ENCODE measurements around the gene RGS6.

The RGS6 gene

DNA sequence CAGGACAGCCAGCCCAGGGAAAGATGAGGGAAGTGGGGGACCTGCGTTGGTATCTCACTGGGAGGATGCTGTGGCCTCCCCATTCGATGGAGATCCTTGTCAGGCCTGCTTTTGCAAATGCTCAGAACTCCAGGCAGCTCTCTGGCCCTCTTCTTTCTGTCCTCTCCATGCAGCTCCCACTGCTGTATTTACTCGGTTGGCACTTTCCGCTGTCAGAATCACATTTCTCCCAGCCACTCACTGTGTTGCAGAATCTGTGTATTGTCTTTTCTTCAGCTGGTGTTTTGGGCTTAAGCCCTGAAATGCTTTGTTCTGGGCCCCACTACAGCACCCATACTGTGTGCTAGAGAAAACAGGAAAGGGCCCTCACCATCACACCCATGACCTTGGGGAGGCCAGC, 401.1 kb downstream of the RGS6 start:
- no peak overlapping the region for H3K4me3 ChIP-seq (ENCODE audit: low read depth, low read length)
- no peak for DNase-seq (ENCODE audit: low read depth)
- TF ChIP-seq, protein P1, sequence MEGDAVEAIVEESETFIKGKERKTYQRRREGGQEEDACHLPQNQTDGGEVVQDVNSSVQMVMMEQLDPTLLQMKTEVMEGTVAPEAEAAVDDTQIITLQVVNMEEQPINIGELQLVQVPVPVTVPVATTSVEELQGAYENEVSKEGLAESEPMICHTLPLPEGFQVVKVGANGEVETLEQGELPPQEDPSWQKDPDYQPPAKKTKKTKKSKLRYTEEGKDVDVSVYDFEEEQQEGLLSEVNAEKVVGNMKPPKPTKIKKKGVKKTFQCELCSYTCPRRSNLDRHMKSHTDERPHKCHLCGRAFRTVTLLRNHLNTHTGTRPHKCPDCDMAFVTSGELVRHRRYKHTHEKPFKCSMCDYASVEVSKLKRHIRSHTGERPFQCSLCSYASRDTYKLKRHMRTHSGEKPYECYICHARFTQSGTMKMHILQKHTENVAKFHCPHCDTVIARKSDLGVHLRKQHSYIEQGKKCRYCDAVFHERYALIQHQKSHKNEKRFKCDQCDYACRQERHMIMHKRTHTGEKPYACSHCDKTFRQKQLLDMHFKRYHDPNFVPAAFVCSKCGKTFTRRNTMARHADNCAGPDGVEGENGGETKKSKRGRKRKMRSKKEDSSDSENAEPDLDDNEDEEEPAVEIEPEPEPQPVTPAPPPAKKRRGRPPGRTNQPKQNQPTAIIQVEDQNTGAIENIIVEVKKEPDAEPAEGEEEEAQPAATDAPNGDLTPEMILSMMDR (IDR thresholded peaks at IDR 0.05; ENCODE audit: low read depth, low read length, missing control alignments), result no peak

DNA sequence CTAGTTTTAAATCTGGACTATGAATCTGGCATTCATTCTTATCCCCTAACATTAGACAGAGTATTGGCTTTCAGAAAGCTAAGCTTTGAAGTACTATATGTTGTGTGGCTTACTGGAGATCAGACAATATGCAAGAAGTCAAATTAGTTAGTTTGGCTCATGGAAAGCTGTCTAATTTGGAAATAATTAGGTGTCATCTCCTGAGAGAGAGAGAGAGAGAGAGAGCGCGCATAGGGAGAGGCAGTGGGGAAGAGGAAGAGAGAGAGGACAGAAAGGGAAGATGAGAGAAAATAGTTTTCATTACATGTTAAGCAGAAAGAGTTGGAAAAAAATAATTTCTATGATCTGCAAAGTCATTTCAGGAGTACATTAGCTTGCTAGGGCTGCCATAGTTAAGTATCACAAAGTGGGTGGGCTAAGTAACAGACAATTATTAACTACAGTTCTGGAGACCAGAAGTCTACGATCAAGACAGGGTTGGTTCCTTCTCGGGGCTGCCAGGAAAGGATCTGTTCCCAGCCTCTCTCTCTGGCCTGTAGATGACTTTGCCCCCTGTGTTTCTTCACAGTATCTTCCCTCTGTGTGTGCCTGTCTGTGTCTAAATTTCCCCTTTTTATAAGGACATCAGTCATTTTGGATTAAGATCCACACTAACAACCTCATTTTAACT, 404.2 kb downstream of the RGS6 start:
- H3K4me3 ChIP-seq (ENCODE audit: low read depth, low read length), result no peak overlapping the region
- TF ChIP-seq, protein P1 (IDR thresholded peaks at IDR 0.05; ENCODE audit: low read depth, low read length, missing control alignments), result no peak
- no peak for DNase-seq (ENCODE audit: low read depth)

DNA sequence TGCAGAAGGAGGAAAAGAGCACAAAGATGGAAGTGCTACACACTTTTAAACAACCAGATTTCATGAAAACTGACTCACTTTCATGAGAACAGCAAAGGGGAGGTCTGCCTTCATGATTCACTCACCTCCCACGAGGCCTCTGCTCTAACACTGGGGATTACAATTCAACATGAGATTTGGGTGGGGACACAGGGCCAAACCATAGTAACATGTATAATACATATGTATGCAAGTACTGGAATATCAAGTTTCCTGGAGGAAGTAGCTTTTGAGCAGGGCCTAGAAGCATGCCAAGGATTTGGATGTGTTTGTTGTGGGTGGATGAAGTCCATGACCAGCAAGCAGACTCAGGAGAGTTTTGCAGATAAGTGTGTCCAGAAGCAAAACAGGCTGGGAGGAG, 409.0 kb downstream of the RGS6 start:
- TF ChIP-seq, protein P1 (IDR thresholded peaks at IDR 0.05; ENCODE audit: low read depth, low read length, missing control alignments), result no peak
- DNase-seq (ENCODE audit: low read depth), result no peak

DNA sequence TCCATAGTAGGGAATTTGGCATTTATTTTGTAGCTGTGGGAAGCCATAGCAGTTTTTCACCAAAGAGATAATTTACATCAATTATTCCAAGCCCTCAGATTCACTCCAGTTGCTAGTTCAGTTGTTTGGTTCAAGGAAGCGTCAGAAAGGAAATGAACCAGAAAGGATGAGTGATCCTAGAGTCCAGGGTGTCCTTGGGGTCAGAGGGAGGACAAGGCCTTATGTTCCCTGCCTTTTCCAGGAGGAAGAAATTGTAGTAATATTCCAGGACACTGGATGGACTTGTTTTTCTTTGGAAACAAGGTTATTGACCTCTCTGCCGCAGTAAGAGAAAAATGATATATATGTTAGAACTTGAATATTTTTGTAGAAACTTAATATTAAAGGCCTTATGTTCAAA, 409.5 kb downstream of the RGS6 start:
- no peak for DNase-seq (ENCODE audit: low read depth)
- H3K4me3 ChIP-seq (ENCODE audit: low read depth, low read length), result no peak overlapping the region
- TF ChIP-seq, protein P1 (IDR thresholded peaks at IDR 0.05; ENCODE audit: low read depth, low read length, missing control alignments), result no peak

More for the DNA sequence above, 409.0 kb downstream of the RGS6 start:
- no peak overlapping the region for H3K4me3 ChIP-seq (ENCODE audit: low read depth, low read length)

DNA sequence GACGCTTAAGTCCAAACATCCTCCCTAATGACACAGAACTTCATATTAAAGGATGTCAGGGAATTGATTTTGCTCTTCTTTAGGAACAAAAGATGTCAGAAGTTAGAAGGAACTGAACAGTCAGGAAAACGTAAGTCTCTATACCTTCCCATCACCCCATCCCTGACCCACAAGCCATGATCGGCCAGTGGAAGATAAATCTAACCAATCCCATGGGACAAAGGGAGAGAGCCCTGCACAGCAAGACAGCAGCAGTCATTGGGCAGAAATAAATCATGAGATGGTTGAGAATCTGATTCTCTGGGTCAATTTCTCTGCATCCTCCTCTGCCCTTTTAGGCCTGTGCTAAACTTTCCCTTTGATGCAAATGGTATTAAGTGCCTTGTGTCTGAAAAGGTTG, 414.9 kb downstream of the RGS6 start:
- no peak overlapping the region for H3K4me3 ChIP-seq (ENCODE audit: low read depth, low read length)
- TF ChIP-seq, protein P1 (IDR thresholded peaks at IDR 0.05; ENCODE audit: low read depth, low read length, missing control alignments), result no peak
- DNase-seq (ENCODE audit: low read depth), result no peak

DNA sequence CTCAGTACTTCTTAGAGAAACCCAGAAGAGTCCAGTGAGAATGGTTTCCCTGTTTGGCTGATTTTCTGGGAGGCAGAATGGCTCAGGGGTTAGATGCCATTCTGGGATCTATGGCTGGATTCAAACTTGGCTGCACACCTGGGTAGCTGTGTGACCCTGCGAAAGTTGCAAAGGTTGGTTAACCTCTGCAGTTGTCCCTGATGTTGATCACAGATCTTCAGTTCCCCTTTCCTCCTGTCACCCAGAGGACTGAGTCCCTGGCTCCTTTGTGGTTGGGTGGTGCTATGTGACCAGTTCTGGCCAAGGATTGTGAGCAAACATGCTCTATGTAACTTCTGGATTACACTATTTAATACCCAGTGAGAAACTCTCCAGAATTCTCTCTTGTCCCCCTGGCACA, 418.0 kb downstream of the RGS6 start:
- DNase-seq (ENCODE audit: low read depth), result peak; percentile 5
- TF ChIP-seq, protein P1 (IDR thresholded peaks at IDR 0.05; ENCODE audit: low read depth, low read length, missing control alignments), result no peak
- H3K4me3 ChIP-seq (ENCODE audit: low read depth, low read length), result no peak overlapping the region

DNA sequence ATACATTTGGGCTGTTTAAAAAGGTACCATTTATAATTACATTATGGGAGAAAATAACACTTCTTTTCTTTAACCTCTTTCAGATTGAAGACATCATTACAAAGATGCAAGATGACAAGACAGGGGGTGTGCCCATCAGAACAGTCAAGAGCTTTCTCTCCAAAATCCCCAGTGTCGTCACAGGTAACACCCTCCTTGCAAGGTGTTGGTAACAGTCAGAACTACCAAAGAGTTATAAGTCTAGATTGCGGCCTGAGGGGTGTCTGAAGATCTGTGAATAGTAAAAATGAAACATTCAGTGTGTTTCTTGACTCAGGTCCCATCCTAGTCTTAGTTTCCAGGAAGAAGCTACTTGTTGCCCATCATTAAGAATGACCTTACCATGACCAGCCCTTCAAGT, 419.8 kb downstream of the RGS6 start:
- TF ChIP-seq, protein P1 (IDR thresholded peaks at IDR 0.05; ENCODE audit: low read depth, low read length, missing control alignments), result no peak
- no peak overlapping the region for H3K4me3 ChIP-seq (ENCODE audit: low read depth, low read length)
- no peak for DNase-seq (ENCODE audit: low read depth)

Measured in GM12864 (cell line).